Fibroblast of skin of back (primary cell): ENCODE measurements around the gene NFIB.

Source experiments
- DNase-seq: peaks from one replicate; pipeline ENCODE4 v3.0.0-alpha.2; 2013

NFIB gene

DNA sequence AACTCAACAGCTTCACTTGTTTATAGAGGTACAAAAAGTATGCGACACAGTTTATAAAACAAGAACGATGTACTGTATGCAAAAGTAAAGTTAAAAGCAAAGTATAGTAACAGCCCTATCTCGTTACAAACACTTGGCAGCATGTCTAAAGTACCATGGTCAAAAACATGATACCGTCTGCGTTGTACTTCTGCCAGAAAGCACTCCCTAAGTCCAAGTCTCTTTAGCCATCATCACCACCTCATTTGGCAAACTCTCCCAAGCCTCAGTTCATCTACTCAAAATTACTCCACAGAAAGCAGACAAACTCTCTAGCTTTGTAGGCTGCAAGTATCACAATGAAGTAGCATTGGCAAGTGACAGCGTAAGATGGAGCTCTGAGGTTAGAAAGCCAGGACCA lies 73.4 kb downstream of the NFIB start:
- DNase-seq, result no peak

GRCh38 chr9:14238518-14238917 lies 75.4 kb downstream of the NFIB start:
- peak; percentile 27 for DNase-seq

DNA sequence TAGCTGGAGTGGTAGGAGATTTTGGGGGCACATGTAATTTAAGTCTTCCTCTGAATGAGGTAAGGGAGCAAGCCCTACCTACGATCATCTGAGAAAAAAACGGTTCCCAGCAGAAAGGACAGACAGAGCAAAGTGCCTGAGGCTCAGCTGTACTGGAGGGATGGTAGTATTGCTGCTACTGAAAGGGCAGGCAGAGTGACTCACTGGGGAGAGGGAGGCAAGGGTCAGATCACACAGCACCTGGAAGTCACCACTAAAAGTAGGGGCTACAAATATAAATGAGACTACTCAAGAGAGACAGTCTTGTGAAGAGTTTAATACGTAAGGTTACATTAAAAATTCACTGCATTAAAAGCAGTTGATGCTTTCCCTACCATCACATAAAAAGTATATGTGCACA lies 75.9 kb downstream of the NFIB start:
- DNase-seq, result no peak

DNA sequence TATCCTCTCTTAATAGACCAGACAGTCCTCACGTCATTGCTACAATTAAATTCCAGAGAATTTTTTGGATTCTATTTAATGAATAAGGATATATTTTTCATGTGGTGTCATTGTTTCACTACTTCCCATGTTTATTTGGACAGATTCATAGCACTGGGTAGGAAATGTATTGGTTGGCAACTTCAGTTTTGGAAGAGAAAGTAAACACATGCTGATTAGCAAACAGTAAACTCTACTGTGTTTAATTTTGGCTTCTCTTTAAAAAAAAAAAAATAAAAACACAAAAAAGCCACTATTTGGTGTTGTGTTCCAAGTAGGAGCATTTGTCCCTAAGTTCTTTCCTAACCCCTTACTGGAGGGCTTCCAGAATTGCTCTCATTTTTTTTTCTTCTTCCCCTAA lies 77.3 kb downstream of the NFIB start:
- DNase-seq, result no peak

DNA sequence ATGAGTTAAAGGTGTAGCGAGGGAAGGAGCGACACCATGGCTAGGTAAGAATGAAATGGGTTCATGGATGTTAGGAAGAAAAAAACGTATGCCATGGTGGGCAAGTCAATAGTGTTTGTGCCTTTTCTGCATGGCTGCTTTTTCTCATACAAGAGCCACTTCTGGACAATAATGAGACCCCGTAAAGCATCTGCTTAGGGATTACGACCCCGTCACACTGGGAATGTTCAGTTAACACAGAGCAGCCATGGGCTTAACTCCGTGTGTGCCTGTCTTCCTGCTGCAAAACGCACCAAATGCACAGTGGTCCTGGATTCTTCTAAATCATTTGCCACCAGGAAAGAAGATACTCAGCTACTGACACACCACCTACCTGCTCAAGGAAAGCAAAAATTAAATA lies 81.8 kb downstream of the NFIB start:
- no peak for DNase-seq

- no peak for DNase-seq
These were observed 82.5 kb downstream of the NFIB start for GRCh38 chr9:14231196-14231990.

- DNase-seq, result no peak
These were observed 85.3 kb downstream of the NFIB start for GRCh38 chr9:14228602-14229001.

GRCh38 chr9:14226855-14227532 lies 86.9 kb downstream of the NFIB start:
- no peak for DNase-seq

GRCh38 chr9:14223081-14223480 lies 90.9 kb downstream of the NFIB start:
- DNase-seq, result no peak

DNA sequence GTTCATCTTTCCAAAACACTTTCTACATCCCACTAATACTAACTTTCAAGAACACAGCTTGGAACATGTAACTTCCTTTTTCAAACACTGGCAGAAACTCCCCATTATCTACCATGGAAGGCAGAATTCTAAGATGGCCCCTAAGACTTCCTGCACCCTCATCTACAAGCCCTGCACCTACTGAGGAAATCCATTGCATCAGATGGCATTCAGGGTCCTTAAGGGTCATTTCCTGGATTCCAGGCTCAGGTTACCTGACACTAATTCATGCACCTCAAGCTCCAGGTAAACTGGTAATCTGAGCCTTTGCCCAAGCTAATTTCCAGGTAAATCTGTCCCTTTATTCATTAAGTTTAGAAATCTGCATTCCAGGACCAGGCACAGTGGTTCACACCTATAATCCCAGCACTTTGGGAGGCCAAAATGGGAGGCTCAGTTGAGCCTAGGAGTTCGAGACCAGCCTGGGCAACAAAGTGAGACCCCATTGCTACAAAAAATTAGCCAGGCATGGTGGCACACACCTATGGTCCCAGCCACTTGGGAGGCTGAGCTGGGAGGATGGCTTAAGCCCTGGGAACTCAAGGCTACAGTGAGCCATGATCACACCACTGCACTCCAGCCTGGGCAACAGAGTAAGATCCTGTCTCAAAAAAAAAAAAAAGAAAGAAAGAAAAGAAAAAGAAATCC lies 91.6 kb downstream of the NFIB start:
- no peak for DNase-seq

DNA sequence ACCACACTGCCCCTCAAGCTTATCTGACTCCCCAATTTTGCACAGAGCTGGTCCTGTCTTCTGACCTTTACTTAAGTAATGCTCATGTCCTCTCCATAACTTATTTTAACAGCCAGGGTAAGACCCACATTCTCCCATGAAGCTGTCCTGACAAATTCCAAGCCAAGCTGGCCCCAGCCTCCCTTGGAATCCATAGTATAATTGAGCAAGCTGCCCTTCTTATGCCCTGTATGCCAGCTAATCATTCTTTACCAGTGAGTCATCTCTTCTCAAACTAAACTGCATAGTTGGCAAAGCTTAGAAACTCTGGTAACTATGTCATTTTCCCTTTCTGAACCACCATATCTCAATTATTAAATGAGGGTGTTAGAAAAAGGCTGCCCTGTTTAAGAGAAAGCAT lies 92.4 kb downstream of the NFIB start:
- peak; percentile 83 for DNase-seq

DNA sequence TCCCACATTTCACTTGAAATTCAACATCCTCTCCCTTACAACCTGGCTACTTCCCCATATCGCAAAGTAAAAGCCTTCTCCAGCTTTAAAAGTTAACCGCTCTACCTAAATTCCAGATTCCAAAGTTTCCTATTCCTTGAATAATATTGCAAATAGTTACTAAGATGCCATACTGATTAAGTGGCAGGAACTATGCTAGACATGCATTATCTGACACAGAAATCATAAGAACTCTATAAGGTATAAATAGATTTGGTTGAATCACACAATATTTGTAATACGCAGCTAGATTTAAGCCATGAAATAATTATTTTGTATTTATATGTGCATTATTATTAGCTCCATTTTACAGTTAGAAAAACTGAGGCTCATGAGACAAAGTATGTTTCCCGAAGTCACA lies 92.8 kb downstream of the NFIB start:
- peak; percentile 66 for DNase-seq

DNA sequence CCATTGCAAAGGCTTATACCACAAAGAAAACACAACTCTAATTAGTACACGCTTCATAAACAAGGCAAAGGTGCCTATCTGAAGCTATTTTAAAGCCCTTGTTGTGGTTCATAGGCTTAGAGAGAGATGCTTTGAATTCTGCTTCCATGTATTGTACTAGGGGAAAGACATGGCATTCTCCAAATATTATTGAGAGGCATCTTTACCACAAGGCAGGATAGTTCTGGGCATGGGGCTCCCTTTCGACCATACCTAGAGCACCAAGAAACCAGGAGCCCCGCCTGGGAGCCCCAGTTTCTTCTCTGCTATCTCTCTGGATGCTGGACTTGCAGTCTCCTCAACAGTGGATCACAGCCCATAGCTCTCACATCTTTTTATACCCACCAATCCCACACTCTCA lies 93.7 kb downstream of the NFIB start:
- no peak for DNase-seq

GRCh38 chr9:14219850-14220249 lies 94.1 kb downstream of the NFIB start:
- DNase-seq, result no peak

DNA sequence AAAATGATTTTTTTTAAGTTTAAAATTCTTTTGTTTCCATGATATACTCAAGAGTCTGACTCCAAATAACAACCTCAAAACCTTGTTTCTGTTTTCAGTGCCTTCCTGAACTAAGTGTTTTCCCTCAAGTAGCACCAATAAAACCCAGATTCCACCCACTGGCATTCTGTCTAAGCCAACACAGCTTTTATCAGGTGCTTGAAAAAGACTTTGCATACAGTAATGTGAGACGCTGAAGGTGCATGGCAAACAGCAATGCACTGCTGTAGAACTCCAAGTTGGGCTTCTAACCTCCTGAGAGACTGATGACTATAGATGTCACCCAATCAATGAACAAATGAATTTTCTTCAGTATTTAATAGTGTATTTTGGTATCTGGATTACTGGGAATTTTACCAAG lies 95.7 kb downstream of the NFIB start:
- DNase-seq, result no peak

- DNase-seq, result no peak
These were observed 97.2 kb downstream of the NFIB start for GRCh38 chr9:14216612-14217194.

DNA sequence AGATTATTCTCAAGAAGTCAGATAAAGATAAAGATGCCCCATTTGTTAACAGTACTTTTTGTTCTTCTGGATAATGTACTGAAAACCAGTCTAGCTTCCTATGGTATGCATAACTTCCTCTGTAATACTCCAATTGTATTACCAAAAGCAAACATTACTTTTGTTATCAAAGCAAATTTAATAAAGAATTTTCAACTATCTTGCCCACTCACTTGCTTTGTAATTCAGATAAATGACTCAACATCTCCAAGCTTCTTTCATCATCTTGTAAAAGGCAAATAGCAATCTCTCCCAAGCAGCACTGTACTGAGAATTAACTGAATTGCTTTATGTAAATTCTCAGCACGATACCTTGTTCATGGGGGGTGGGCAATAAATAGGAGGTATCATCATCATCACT lies 98.3 kb downstream of the NFIB start:
- DNase-seq, result peak; percentile 64

DNA sequence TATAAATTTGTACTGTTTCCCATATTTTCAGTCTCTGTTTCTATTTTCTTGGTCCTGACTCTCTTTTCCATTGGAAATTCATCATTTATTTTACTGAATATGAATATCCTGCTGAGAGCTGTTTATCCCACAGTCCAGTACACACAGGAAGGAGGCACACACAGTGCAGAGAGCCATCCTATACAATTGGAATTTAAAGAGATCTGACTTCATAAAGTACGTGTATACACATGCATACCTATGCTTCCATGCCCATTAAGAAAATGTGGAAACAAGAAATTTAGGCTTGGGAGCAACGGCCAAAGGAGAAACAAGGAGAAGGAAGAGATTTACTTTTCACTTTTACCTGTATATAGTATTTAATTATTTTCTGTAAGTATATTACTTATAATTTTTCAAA lies 99.2 kb downstream of the NFIB start:
- no peak for DNase-seq

- no peak for DNase-seq
These were observed 99.8 kb downstream of the NFIB start for GRCh38 chr9:14214065-14214684.

DNA sequence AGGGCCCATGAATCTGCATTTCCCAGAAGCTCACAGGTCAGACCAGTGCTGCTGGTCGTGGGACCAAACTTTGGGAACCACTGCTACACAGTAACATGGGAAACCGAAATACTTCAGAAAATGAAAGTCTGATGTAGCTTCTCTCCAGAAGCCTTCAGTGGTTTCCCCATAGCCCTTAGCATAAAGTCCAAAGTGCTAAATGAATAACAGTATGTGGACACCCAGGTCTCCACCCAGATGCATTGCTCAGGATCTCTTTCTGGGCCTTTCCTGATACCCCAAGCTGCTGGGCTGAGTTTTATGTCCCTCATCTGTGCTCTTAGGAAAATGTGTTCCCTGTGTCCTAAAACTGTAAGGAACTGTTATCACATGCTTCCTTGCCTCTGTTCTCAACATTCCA lies 100.4 kb downstream of the NFIB start:
- no peak for DNase-seq

- DNase-seq, result no peak
These were observed 101.1 kb downstream of the NFIB start for GRCh38 chr9:14212697-14213420.

DNA sequence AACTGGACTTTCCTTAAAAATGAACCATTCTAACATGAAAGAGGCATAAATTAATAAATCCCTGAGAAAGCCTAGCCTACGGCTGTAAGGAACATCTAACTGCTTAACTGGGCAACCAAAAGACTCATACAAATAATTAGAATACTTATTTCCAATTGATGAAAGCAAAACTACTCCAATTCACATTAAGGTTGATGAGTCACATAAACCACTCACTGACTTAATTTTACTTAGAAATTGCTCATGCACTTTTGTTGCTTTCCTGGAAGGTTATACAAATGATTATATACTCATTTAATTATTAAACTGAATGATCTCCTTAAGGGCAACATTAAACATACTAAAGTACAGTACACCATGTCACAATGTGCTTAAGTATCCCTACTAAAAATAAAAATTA lies 101.9 kb downstream of the NFIB start:
- DNase-seq, result peak; percentile 17
